GM12892 (cell line): ENCODE measurements around the gene EVX2.

ENCODE experiments used
- DNase-seq: peaks from one replicate; pipeline ENCODE4 v3.0.0; 2011; ENCODE audit not compliant: insufficient read length
- FAIRE-seq: peaks from 2 replicates; lab custom pipeline; 2011; peaks lifted over from hg19 to GRCh38; lab: Jason Lieb, UNC
- POLR2A ChIP-seq: IDR thresholded peaks from 2 replicates; pipeline ENCODE4 v1.6.1; 2011; ENCODE audit warnings: low read depth, low read length, control low read depth
- POLR2AphosphoS5 ChIP-seq: IDR thresholded peaks from 2 replicates; pipeline ENCODE4 v1.6.1; 2011; ENCODE audit warnings: low read depth, low read length, control low read depth
- TAF1 ChIP-seq: IDR thresholded peaks from 2 replicates; pipeline ENCODE4 v1.6.1; 2011; ENCODE audit warnings: low read depth, mild to moderate bottlenecking, control low read depth, low read length, borderline replicate concordance

The EVX2 gene

GRCh38 chr2:176027806-176028205 lies 56.0 kb downstream of the EVX2 start:
- TF ChIP-seq POLR2AphosphoS5: no peak
- no peak for TF ChIP-seq TAF1
- no peak for TF ChIP-seq POLR2A
- no peak for DNase-seq
- FAIRE-seq: no peak
